Cardiac fibroblast (primary cell): Measurements from ENCODE around the gene PRICKLE2.
A peak's percentile ranks its signal among the peaks of the same experiment; 100 is the strongest.

Source experiments
- DNase-seq, 2 donors: peaks; one replicate each; pipeline versions ENCODE4 v3.0.0 to v3.0.0-alpha.2; 2010; ENCODE audit warnings: low read depth in 2 of 2
- H3K4me3 ChIP-seq, 2 donors: replicated peaks in 1 of 2; 1 replicate in 1 of 2; 2 replicates in 1 of 2; pipeline ENCODE4 v1.5.1; 2011; ENCODE audit warnings: low read depth in 2 of 2, low read length in 2 of 2, mild to moderate bottlenecking in 2 of 2, moderate library complexity in 1 of 2
- TF ChIP-seq, protein P1 (sequence below): IDR thresholded peaks from one replicate; pipeline ENCODE4 v1.5.1; 2011; ENCODE audit warnings: low read depth, mild to moderate bottlenecking, low read length, inconsistent platforms

Gene PRICKLE2

DNA sequence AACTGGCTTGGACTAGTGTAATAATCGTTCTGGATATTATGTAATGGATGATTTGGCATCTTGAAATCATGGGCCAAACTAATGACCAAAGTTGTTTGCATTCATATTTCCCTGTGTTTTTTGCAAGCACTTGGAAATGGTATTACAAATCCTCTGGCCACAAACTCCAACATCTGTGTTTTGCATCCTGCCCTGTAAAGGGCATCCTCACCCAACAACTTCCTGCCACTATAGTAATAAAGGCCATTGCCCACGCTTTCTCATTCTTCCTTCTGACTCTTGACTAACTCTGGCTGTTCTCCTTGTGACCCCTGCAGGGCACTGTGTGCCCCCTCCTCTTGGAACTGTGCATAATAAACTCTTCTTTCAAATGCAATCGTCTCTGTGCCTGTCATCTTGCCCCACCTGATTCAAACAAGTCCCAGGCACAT, 176.6 kb downstream of the PRICKLE2 start:
- peak; percentile 43 to 69 for DNase-seq
- TF ChIP-seq, protein P1, sequence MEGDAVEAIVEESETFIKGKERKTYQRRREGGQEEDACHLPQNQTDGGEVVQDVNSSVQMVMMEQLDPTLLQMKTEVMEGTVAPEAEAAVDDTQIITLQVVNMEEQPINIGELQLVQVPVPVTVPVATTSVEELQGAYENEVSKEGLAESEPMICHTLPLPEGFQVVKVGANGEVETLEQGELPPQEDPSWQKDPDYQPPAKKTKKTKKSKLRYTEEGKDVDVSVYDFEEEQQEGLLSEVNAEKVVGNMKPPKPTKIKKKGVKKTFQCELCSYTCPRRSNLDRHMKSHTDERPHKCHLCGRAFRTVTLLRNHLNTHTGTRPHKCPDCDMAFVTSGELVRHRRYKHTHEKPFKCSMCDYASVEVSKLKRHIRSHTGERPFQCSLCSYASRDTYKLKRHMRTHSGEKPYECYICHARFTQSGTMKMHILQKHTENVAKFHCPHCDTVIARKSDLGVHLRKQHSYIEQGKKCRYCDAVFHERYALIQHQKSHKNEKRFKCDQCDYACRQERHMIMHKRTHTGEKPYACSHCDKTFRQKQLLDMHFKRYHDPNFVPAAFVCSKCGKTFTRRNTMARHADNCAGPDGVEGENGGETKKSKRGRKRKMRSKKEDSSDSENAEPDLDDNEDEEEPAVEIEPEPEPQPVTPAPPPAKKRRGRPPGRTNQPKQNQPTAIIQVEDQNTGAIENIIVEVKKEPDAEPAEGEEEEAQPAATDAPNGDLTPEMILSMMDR: no peak
- no peak overlapping the region for H3K4me3 ChIP-seq

DNA sequence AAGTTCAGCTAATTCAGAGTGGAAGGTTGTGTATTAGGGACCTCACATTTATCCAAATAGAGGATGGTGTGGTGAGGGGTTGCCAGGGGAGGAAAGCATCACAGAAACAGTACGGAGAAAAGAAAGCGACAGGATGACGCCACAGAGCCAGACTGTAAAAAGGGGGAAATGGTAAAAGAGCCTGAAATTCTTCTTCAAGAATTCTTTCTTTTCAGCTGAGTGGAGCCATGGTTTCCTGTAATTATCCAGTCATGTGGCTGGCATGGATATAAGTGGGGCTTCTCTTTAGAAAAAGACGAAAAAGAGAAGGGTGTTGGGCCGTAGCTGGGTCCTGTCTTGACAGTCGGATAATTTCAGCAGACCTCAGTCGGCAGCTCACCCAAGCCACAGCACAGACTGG, 177.5 kb downstream of the PRICKLE2 start:
- no peak for DNase-seq
- TF ChIP-seq, protein P1: no peak
- no peak overlapping the region for H3K4me3 ChIP-seq

DNA sequence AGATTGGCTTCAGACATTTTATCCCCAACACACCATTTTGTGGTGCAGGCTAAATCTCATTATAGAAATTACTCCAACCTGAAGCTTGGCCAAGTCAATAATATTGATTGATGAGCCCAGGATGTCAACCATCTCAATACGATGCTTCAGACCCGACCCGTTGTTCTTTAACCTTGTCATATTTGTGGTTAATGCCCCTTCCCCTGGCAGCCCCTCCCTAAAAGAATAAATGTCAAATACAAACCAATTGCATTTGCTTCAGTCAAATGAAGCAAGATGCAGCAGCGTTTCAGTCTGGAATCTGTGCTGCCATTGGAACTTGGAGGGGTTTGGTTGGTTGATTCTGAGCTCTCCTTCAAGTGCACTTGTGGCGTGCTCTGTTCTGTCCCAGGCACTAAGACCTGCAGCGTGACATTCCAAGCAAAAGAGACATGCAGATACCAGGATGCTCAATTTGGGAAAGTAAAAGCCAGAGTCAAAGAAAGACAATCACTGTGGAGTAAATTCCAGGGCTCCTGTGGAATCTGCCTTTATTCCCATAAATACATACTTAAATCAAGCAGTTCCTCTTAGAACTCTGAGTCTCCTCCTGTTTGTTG, 178.2 kb downstream of the PRICKLE2 start:
- no peak for DNase-seq
- no peak overlapping the region for H3K4me3 ChIP-seq
- TF ChIP-seq, protein P1: no peak

DNA sequence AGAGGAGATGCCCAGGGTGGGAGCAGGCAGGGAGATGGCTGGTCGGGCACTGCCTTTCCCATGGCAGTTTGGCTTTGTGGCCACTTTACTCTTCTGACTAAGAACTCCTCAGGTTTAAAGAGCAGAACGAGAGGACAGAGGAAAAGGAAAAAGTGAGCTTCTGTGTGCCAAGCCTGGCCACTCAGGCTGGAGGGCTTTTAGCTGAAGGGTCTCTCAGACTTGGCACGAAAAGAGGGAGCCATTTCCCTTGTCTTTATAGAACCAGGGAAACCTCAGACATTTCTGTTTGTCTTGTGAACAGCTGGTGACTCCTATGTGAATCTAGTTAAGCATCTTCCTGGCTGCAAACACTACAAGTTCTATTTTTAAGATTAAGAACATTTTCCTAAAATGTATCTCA, 178.7 kb downstream of the PRICKLE2 start:
- TF ChIP-seq, protein P1: no peak
- DNase-seq: no peak
- H3K4me3 ChIP-seq: no peak overlapping the region

DNA sequence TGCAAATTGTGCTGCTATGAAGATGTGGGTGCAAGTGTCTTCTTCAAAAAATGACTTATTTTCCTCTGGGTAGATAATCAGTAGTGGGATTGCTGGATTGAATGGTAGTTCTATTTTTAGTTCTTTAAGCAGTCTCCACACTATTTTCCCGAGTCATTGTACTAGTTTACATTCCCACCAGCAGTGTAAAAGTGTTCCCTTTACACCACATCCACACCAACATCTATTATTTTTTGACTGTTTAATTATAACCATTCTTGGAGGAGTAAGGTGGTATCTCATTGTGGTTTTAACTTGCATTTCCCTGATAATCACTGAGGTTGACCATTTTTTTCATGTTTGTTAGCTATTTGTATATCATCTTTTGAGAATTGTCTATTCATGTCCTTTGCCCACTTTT, 182.3 kb downstream of the PRICKLE2 start:
- no peak for DNase-seq
- TF ChIP-seq, protein P1: no peak
- no peak overlapping the region for H3K4me3 ChIP-seq
